HEK293 (cell line): ENCODE results near the gene ZNF222.

ENCODE experiments used
- BCL6B ChIP-seq: fragments of 450-650 bp; formaldehyde crosslinking; IDR thresholded peaks from 2 replicates; pipeline ENCODE4 v1.5.1; 2017; ENCODE audit warnings: missing biosample characterization, missing genetic modification characterization
- GLIS1 ChIP-seq: fragments of 450-650 bp; formaldehyde crosslinking; IDR thresholded peaks from 2 replicates; pipeline ENCODE4 v1.5.1; 2016; ENCODE audit warnings: missing biosample characterization, missing genetic modification characterization
- HOXA7 ChIP-seq: sonication (generic); formaldehyde crosslinking; IDR thresholded peaks from 2 replicates; pipeline ENCODE4 v1.8.1; 2022; ENCODE audit warnings: missing genetic modification reagents, borderline replicate concordance
- KLF9 ChIP-seq: fragments of 450-650 bp; formaldehyde crosslinking; IDR thresholded peaks from 2 replicates; pipeline ENCODE4 v1.5.1; 2016; ENCODE audit warnings: missing biosample characterization, missing genetic modification characterization, low read depth
- MZF1 ChIP-seq: fragments of 450-650 bp; formaldehyde crosslinking; IDR thresholded peaks from 2 replicates; pipeline ENCODE4 v1.5.1; 2017; ENCODE audit warnings: missing biosample characterization, missing genetic modification characterization, borderline replicate concordance
- OSR2 ChIP-seq: fragments of 450-650 bp; formaldehyde crosslinking; IDR thresholded peaks from 2 replicates; pipeline ENCODE4 v1.5.1; 2016; ENCODE audit warnings: missing biosample characterization, missing genetic modification characterization
- OVOL3 ChIP-seq: fragments of 450-650 bp; formaldehyde crosslinking; IDR thresholded peaks from 2 replicates; pipeline ENCODE4 v1.5.1; 2016; ENCODE audit warnings: missing biosample characterization, missing genetic modification characterization
- TRIM28 ChIP-seq: IDR thresholded peaks from 2 replicates; pipeline ENCODE4 v1.6.1; 2011; ENCODE audit warnings: low read length, control low read depth, borderline replicate concordance
- WT1 ChIP-seq: fragments of 450-650 bp; formaldehyde crosslinking; IDR thresholded peaks from 2 replicates; pipeline ENCODE4 v1.5.1; 2016; ENCODE audit warnings: missing biosample characterization, missing genetic modification characterization
- YY2 ChIP-seq: fragments of 450-650 bp; formaldehyde crosslinking; IDR thresholded peaks from 2 replicates; pipeline ENCODE4 v1.5.1; 2016; ENCODE audit warnings: missing biosample characterization, missing genetic modification characterization
- ZNF114 ChIP-seq: fragments of 450-650 bp; formaldehyde crosslinking; IDR thresholded peaks from 2 replicates; pipeline ENCODE4 v1.5.0; 2017; ENCODE audit warnings: missing biosample characterization, missing genetic modification characterization
- ZNF140 ChIP-seq: fragments of 450-650 bp; formaldehyde crosslinking; IDR thresholded peaks from 2 replicates; pipeline ENCODE4 v1.5.1; 2016; ENCODE audit warnings: missing biosample characterization, missing genetic modification characterization
- ZNF146 ChIP-seq: fragments of 450-650 bp; formaldehyde crosslinking; IDR thresholded peaks from 2 replicates; pipeline ENCODE4 v1.5.1; 2016; ENCODE audit warnings: missing biosample characterization, missing genetic modification characterization
- ZNF211 ChIP-seq: fragments of 450-650 bp; formaldehyde crosslinking; IDR thresholded peaks from 2 replicates; pipeline ENCODE4 v1.5.1; 2016; ENCODE audit warnings: low read depth, missing biosample characterization, missing genetic modification characterization
- ZNF239 ChIP-seq: fragments of 450-650 bp; formaldehyde crosslinking; IDR thresholded peaks from 2 replicates; pipeline ENCODE4 v1.5.1; 2016; ENCODE audit warnings: missing biosample characterization, missing genetic modification characterization
- ZNF362 ChIP-seq: fragments of 450-650 bp; formaldehyde crosslinking; IDR thresholded peaks from 2 replicates; pipeline ENCODE4 v1.5.1; 2016; ENCODE audit warnings: missing biosample characterization, missing genetic modification characterization
- ZNF366 ChIP-seq: fragments of 450-650 bp; formaldehyde crosslinking; conservative IDR thresholded peaks from 2 replicates; pipeline ENCODE4 v1.5.1; 2016; ENCODE audit warnings: missing biosample characterization, missing genetic modification characterization
- ZNF549 ChIP-seq: fragments of 450-650 bp; IDR thresholded peaks from 2 replicates; pipeline ENCODE4 v1.5.1; 2018; ENCODE audit warnings: missing biosample characterization, missing genetic modification characterization, mild to moderate bottlenecking, inconsistent platforms, moderate library complexity
- ZNF560 ChIP-seq: fragments of 450-650 bp; formaldehyde crosslinking; IDR thresholded peaks from 2 replicates; pipeline ENCODE4 v1.5.1; 2017; ENCODE audit warnings: missing biosample characterization, missing genetic modification characterization, borderline replicate concordance
- ZNF596 ChIP-seq: fragments of 450-650 bp; IDR thresholded peaks from 2 replicates; pipeline ENCODE4 v1.5.0; 2018; ENCODE audit warnings: missing biosample characterization, mild to moderate bottlenecking, missing genetic modification characterization, moderate library complexity
- ZNF701 ChIP-seq: fragments of 450-650 bp; formaldehyde crosslinking; IDR thresholded peaks from 2 replicates; pipeline ENCODE4 v1.5.1; 2016; ENCODE audit warnings: missing biosample characterization, missing genetic modification characterization
- ZNF707 ChIP-seq: fragments of 450-650 bp; formaldehyde crosslinking; IDR thresholded peaks from 2 replicates; pipeline ENCODE4 v1.5.1; 2016; ENCODE audit warnings: missing biosample characterization, missing genetic modification characterization
- TF ChIP-seq, protein P1 (sequence below): fragments of 450-650 bp; formaldehyde crosslinking; IDR thresholded peaks from 2 replicates; pipeline ENCODE4 v1.5.0; 2017; ENCODE audit warnings: missing biosample characterization, missing genetic modification characterization, borderline replicate concordance
- TF ChIP-seq, protein P2 (sequence below): fragments of 450-650 bp; formaldehyde crosslinking; IDR thresholded peaks from 2 replicates; pipeline ENCODE4 v1.5.1; 2016; ENCODE audit warnings: missing biosample characterization, missing genetic modification characterization
- TF ChIP-seq, protein P3 (sequence below): fragments of 450-650 bp; IDR thresholded peaks from 2 replicates; pipeline ENCODE4 v1.5.1; 2018; ENCODE audit warnings: missing biosample characterization, mild to moderate bottlenecking, missing genetic modification characterization
- TF ChIP-seq, protein P4 (sequence below): fragments of 450-650 bp; formaldehyde crosslinking; IDR thresholded peaks from 2 replicates; pipeline ENCODE4 v1.5.1; 2017; ENCODE audit warnings: missing biosample characterization, mild to moderate bottlenecking, missing genetic modification characterization, moderate library complexity
- TF ChIP-seq, protein P5 (sequence below): fragments of 450-650 bp; formaldehyde crosslinking; IDR thresholded peaks from 2 replicates; pipeline ENCODE4 v1.5.1; 2016; ENCODE audit warnings: missing biosample characterization, missing genetic modification characterization

The ZNF222 gene

GRCh38 chr19:43983912-43984686 is 41.1 kb upstream of the ZNF222 start, which contains the start of gene ZNF155 (continued):
- peak; percentile 28; the same call in 1 of the 2 replicates for TF ChIP-seq WT1 (tag by site-specific recombination)
- TF ChIP-seq KLF9, result no peak; the same call in 1 of the 2 replicates
- peak; percentile 77 for TF ChIP-seq YY2 (tag by site-specific recombination)
- 0 out of 2 replicates have a peak, but pooled peaks have one; percentile 23 for TF ChIP-seq OSR2
- no peak; the same call in 1 of the 2 replicates for TF ChIP-seq ZNF560 (tag by site-specific recombination)
- TF ChIP-seq MZF1 (tag by site-specific recombination), result no peak
- TF ChIP-seq ZNF549 (tag by site-specific recombination), result no peak
- no peak for TF ChIP-seq OVOL3 (tag by site-specific recombination)
- TF ChIP-seq ZNF114 (tag by site-specific recombination), result no peak
- peak; percentile 96 for TF ChIP-seq GLIS1 (tag by site-specific recombination)
- no peak for TF ChIP-seq HOXA7
- TF ChIP-seq ZNF362 (tag by site-specific recombination), result no peak
- TF ChIP-seq ZNF707 (tag by site-specific recombination), result no peak
- no peak for TF ChIP-seq ZNF366 (tag by site-specific recombination)
- TF ChIP-seq ZNF211, result no peak
- TF ChIP-seq, protein P1, sequence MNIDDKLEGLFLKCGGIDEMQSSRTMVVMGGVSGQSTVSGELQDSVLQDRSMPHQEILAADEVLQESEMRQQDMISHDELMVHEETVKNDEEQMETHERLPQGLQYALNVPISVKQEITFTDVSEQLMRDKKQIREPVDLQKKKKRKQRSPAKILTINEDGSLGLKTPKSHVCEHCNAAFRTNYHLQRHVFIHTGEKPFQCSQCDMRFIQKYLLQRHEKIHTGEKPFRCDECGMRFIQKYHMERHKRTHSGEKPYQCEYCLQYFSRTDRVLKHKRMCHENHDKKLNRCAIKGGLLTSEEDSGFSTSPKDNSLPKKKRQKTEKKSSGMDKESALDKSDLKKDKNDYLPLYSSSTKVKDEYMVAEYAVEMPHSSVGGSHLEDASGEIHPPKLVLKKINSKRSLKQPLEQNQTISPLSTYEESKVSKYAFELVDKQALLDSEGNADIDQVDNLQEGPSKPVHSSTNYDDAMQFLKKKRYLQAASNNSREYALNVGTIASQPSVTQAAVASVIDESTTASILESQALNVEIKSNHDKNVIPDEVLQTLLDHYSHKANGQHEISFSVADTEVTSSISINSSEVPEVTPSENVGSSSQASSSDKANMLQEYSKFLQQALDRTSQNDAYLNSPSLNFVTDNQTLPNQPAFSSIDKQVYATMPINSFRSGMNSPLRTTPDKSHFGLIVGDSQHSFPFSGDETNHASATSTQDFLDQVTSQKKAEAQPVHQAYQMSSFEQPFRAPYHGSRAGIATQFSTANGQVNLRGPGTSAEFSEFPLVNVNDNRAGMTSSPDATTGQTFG (tag by site-specific recombination), result no peak
- no peak for TF ChIP-seq ZNF140 (tag by site-specific recombination)
- TF ChIP-seq, protein P2, sequence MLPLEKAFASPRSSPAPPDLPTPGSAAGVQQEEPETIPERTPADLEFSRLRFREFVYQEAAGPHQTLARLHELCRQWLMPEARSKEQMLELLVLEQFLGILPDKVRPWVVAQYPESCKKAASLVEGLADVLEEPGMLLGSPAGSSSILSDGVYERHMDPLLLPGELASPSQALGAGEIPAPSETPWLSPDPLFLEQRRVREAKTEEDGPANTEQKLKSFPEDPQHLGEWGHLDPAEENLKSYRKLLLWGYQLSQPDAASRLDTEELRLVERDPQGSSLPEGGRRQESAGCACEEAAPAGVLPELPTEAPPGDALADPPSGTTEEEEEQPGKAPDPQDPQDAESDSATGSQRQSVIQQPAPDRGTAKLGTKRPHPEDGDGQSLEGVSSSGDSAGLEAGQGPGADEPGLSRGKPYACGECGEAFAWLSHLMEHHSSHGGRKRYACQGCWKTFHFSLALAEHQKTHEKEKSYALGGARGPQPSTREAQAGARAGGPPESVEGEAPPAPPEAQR (tag by site-specific recombination), result no peak
- TF ChIP-seq TRIM28, result no peak
- TF ChIP-seq, protein P3, sequence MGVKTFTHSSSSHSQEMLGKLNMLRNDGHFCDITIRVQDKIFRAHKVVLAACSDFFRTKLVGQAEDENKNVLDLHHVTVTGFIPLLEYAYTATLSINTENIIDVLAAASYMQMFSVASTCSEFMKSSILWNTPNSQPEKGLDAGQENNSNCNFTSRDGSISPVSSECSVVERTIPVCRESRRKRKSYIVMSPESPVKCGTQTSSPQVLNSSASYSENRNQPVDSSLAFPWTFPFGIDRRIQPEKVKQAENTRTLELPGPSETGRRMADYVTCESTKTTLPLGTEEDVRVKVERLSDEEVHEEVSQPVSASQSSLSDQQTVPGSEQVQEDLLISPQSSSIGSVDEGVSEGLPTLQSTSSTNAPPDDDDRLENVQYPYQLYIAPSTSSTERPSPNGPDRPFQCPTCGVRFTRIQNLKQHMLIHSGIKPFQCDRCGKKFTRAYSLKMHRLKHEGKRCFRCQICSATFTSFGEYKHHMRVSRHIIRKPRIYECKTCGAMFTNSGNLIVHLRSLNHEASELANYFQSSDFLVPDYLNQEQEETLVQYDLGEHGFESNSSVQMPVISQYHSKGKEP (tag by site-specific recombination), result peak; percentile 79
- TF ChIP-seq BCL6B (tag by site-specific recombination), result no peak
- no peak for TF ChIP-seq ZNF239 (tag by site-specific recombination)
- TF ChIP-seq ZNF701, result peak; percentile 78; the same call in 1 of the 2 replicates
- no peak; the same call in 1 of the 2 replicates for TF ChIP-seq ZNF146 (tag by site-specific recombination)
- TF ChIP-seq, protein P4, sequence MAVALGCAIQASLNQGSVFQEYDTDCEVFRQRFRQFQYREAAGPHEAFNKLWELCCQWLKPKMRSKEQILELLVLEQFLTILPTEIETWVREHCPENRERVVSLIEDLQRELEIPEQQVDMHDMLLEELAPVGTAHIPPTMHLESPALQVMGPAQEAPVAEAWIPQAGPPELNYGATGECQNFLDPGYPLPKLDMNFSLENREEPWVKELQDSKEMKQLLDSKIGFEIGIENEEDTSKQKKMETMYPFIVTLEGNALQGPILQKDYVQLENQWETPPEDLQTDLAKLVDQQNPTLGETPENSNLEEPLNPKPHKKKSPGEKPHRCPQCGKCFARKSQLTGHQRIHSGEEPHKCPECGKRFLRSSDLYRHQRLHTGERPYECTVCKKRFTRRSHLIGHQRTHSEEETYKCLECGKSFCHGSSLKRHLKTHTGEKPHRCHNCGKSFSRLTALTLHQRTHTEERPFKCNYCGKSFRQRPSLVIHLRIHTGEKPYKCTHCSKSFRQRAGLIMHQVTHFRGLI, result no peak; the same call in none of the 2 replicates
- TF ChIP-seq, protein P5, sequence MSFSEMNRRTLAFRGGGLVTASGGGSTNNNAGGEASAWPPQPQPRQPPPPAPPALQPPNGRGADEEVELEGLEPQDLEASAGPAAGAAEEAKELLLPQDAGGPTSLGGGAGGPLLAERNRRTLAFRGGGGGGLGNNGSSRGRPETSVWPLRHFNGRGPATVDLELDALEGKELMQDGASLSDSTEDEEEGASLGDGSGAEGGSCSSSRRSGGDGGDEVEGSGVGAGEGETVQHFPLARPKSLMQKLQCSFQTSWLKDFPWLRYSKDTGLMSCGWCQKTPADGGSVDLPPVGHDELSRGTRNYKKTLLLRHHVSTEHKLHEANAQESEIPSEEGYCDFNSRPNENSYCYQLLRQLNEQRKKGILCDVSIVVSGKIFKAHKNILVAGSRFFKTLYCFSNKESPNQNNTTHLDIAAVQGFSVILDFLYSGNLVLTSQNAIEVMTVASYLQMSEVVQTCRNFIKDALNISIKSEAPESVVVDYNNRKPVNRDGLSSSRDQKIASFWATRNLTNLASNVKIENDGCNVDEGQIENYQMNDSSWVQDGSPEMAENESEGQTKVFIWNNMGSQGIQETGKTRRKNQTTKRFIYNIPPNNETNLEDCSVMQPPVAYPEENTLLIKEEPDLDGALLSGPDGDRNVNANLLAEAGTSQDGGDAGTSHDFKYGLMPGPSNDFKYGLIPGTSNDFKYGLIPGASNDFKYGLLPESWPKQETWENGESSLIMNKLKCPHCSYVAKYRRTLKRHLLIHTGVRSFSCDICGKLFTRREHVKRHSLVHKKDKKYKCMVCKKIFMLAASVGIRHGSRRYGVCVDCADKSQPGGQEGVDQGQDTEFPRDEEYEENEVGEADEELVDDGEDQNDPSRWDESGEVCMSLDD (tag by site-specific recombination), result peak; percentile 86
- TF ChIP-seq ZNF596 (tag by site-specific recombination), result peak; percentile 25; the same call in 1 of the 2 replicates
